Coronary artery (tissue), 2 donors: ENCODE measurements around the gene FIGLA.

Source experiments
- DNase-seq: peaks from one replicate; pipeline ENCODE4 v3.0.0-alpha.2; 2017; ENCODE audit warnings: low spot score
- H3K27ac ChIP-seq, 2 donors: fragments of 200-600 bp; sonication (generic); one replicate each; pipeline ENCODE4 v1.5.1; 2016 to 2019
- H3K4me3 ChIP-seq: fragments of 200-600 bp; sonication (generic); 2 replicates; pipeline ENCODE4 v1.5.1; 2016; ENCODE audit warnings: mild to moderate bottlenecking, moderate library complexity
- CTCF ChIP-seq: fragments of 200-600 bp; sonication (generic); IDR thresholded peaks from one replicate; pipeline ENCODE4 v1.5.1; 2019; ENCODE audit warnings: antibody characterized with exemption

The FIGLA gene

GRCh38 chr2:70826696-70827350 lies 36.4 kb upstream of the FIGLA start:
- TF ChIP-seq CTCF, result no peak
- H3K27ac ChIP-seq, result no peak overlapping the region
- no peak for DNase-seq

DNA sequence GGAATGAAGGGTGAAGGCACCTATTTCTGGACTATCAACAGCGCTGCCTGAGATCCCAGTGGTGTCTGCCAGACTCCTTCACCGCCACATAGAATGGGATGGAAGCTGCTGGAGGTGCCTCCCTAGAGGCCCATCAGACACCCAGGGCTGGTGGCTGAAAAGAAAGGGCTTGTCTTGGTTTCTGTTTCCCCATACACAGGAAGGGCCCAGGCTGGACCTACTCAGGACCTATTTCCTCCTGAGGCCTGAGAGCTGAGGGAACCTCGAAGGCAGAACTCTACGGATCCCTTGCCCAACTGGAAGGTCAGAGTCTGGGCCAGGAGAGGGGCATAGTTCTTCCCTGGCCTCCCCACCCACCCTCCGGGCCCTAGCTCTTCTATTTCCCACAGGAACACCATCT lies 32.8 kb upstream of the FIGLA start:
- no peak overlapping the region for H3K4me3 ChIP-seq
- TF ChIP-seq CTCF, result no peak

More at GRCh38 chr2:70826696-70827350, 36.4 kb upstream of the FIGLA start:
- H3K4me3 ChIP-seq, result no peak overlapping the region

DNA sequence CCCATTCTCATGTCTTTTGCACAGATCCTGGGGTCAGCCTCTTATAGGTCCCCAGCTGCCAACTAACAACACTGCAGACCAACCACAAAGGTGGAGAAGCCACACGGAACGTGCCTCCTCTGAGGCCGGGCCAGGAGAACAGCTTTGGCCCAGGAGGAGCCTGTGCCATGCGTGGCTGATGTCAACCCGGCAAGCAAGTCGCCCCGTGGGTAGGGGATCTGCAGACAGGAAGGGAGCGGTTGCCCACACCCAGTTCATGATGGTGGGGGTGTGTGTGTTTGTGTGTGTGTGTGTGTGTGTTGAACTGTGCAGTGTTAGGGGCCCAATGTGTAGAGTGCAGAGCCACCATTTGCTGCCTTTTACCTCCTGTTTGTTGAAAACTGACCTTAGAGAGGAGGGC lies 32.4 kb upstream of the FIGLA start:
- Histone ChIP-seq H3K4me3 (no peak overlapping the region), H3K27ac (no peak overlapping the region)
- TF ChIP-seq CTCF, result no peak
- peak; percentile 54 for DNase-seq

More for the DNA sequence above, 32.8 kb upstream of the FIGLA start:
- DNase-seq, result no peak
- H3K27ac ChIP-seq, result no peak overlapping the region

GRCh38 chr2:70820499-70820898 lies 30.1 kb upstream of the FIGLA start, which contains the start of gene CLEC4F:
Gene CLEC4F (minus strand): TSS chr2:70820599. CDS start chr2:70820523, 76 bp downstream.
- peak; percentile 63 for DNase-seq
- Histone ChIP-seq H3K27ac (no peak within 1 kb of the TSS), H3K4me3 (no peak within 1 kb of the TSS)
- TF ChIP-seq CTCF, result no peak

DNA sequence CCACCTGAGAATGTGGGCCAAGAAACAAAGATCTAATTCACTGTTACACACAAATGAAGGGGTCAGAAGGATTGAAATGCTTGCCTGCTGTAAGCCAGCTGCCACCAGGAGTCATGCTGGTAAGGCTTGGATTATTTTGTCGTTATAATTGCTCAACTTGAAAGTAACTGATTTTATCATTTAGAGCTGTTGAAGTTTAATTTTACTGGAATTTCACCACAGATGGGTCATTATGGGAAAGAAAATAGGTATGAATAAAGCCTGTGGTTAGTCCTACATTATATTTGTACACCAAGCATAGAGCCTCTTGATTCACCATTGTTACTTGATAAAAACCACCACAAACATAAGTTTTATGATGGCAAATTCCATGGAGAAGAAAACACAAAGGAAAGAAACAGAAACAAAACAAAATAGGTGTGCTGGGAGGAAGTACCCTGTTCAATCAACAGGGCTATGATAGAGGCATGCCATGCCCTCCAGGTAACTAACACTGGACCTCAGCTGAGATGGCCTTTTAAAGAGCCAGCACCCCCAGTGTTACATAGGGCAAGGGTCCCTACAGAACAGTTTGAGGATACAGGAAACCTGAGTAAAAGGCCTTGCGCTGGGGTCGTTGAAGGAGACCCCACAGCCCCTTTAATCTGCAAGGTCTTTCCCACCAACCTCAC lies 27.0 kb upstream of the FIGLA start:
- no peak overlapping the region for H3K4me3 ChIP-seq
- DNase-seq, result no peak
- H3K27ac ChIP-seq, result no peak overlapping the region
- no peak for TF ChIP-seq CTCF

- TF ChIP-seq CTCF, result no peak
- H3K27ac ChIP-seq, result no peak overlapping the region
- no peak overlapping the region for H3K4me3 ChIP-seq
- DNase-seq, result peak; percentile 17
Observed at GRCh38 chr2:70816726-70817125, 26.3 kb upstream of the FIGLA start.
